Astrocyte (in vitro differentiated cells and primary cell): ENCODE measurements around the gene REEP3. TPM values are rescaled to one million over a fixed set of nuclear protein-coding genes. Genes with fewer than 3 reads are reported as not detected.

ENCODE experiments used
- DNase-seq: peaks from one replicate; pipeline ENCODE4 v3.0.0-alpha.2; 2010; ENCODE audit warnings: low read depth
- FAIRE-seq: peaks from 2 replicates; lab custom pipeline; 2011; peaks lifted over from hg19 to GRCh38; lab: Jason Lieb, UNC
- H2AFZ ChIP-seq: 2 replicates; pipeline ENCODE4 v1.6.0; 2012; ENCODE audit warnings: low read depth, low read length, inconsistent platforms
- H3K27ac ChIP-seq: 2 replicates; pipeline ENCODE4 v1.5.1; 2011; ENCODE audit warnings: low read depth, low read length, inconsistent platforms
- H3K27me3 ChIP-seq: 2 replicates; pipeline ENCODE4 v1.6.0; 2011; ENCODE audit warnings: low read length, inconsistent platforms; ENCODE audit not compliant: insufficient read depth
- H3K36me3 ChIP-seq: 2 replicates; pipeline ENCODE4 v1.5.1; 2011; ENCODE audit warnings: low read length, inconsistent platforms; ENCODE audit not compliant: insufficient read depth
- H3K4me1 ChIP-seq: 2 replicates; pipeline ENCODE4 v1.5.1; 2011; ENCODE audit warnings: low read length, inconsistent platforms; ENCODE audit not compliant: insufficient read depth
- H3K4me2 ChIP-seq: 2 replicates; pipeline ENCODE4 v1.6.0; 2012; ENCODE audit warnings: low read length, inconsistent platforms
- H3K4me3 ChIP-seq: 2 replicates; pipeline ENCODE4 v1.5.1; 2011; ENCODE audit warnings: low read depth, mild to moderate bottlenecking, low read length, inconsistent platforms; ENCODE audit not compliant: insufficient read depth
- H3K79me2 ChIP-seq: 2 replicates; pipeline ENCODE4 v1.6.0; 2012; ENCODE audit warnings: mild to moderate bottlenecking, low read length, inconsistent platforms; ENCODE audit not compliant: insufficient read depth
- H3K9ac ChIP-seq: 2 replicates; pipeline ENCODE4 v1.6.0; 2012; ENCODE audit warnings: mild to moderate bottlenecking, low read length, inconsistent platforms
- H3K9me3 ChIP-seq: 2 replicates; pipeline ENCODE4 v1.5.1; 2012; ENCODE audit warnings: low read depth, mild to moderate bottlenecking, low read length, inconsistent platforms; ENCODE audit not compliant: insufficient read depth
- H4K20me1 ChIP-seq: 2 replicates; pipeline ENCODE4 v1.6.0; 2012; ENCODE audit warnings: low read length, inconsistent platforms; ENCODE audit not compliant: insufficient read depth
- H3K27ac Mint-ChIP-seq: one replicate; pipeline ENCODE4 v1.8.0; 2021; ENCODE audit warnings: mild to moderate bottlenecking, mixed read lengths; ENCODE audit not compliant: unreplicated experiment
- H3K27me3 Mint-ChIP-seq: one replicate; pipeline ENCODE4 v1.8.0; 2021; ENCODE audit warnings: low read depth, mixed read lengths; ENCODE audit not compliant: unreplicated experiment
- H3K36me3 Mint-ChIP-seq: one replicate; pipeline ENCODE4 v1.8.0; 2021; ENCODE audit warnings: low read depth, mixed read lengths; ENCODE audit not compliant: unreplicated experiment
- H3K4me1 Mint-ChIP-seq: one replicate; pipeline ENCODE4 v1.8.0; 2021; ENCODE audit warnings: low read depth, mixed read lengths; ENCODE audit not compliant: unreplicated experiment
- H3K4me3 Mint-ChIP-seq: one replicate; pipeline ENCODE4 v1.8.0; 2021; ENCODE audit warnings: mild to moderate bottlenecking, moderate library complexity, mixed read lengths; ENCODE audit not compliant: unreplicated experiment
- H3K9me3 Mint-ChIP-seq: one replicate; pipeline ENCODE4 v1.8.0; 2021; ENCODE audit warnings: mild to moderate bottlenecking, mixed read lengths; ENCODE audit not compliant: unreplicated experiment
- CTCF ChIP-seq: IDR thresholded peaks from 2 replicates; pipeline ENCODE4 v1.5.1; 2011; ENCODE audit warnings: low read depth, mild to moderate bottlenecking, inconsistent platforms, low read length, moderate library complexity; ENCODE audit not compliant: insufficient read depth
- EZH2 ChIP-seq: IDR thresholded peaks from 2 replicates; pipeline ENCODE4 v1.6.1; 2012; ENCODE audit warnings: mild to moderate bottlenecking, low read length, inconsistent platforms; ENCODE audit not compliant: insufficient read depth
- total RNA-seq: library from RNA; stranded (reverse); gene quantifications from 2 replicates; pipeline ENCODE4 v1.2.1, GENCODE V29; 2021

Gene REEP3
- total RNA-seq, 1 donor from 2014 or later, result 44.6 TPM

DNA sequence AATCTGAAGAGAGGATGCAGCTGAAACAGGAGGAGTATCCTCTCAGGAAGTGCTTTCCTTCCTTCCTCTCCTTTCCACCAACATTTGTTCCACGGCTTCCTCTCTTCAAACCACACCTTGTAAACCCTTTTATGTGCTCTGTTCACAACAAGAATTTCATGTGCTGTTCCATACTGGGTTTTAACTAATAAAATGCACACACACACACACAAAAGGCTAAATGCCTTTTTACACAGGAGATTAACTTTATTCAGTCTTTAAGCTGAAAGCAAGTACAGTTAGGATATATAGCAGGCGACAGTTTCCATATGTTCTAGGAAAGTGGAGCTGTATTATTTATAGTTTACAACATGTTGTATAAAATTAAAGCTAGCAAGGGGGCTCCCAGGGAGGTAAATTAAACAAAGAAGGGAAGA is 106.7 kb downstream of the REEP3 start:
- H3K27ac Mint-ChIP-seq, result peak overlapping the region; percentile 28
- H3K27me3 Mint-ChIP-seq, result no peaks in the 10 kb centered on the region
- peaks cover 18% of the 10 kb centered on the region for H3K4me1 Mint-ChIP-seq
- no peaks in the 10 kb centered on the region for H4K20me1 ChIP-seq
- H3K4me2 ChIP-seq, result no peak overlapping the region
- H3K4me3 ChIP-seq, result no peak overlapping the region
- H3K4me3 Mint-ChIP-seq, result no peak overlapping the region
- H2AFZ ChIP-seq, result no peak overlapping the region
- no peak overlapping the region for H3K9ac ChIP-seq
- H3K27me3 ChIP-seq, result no peaks in the 10 kb centered on the region
- FAIRE-seq, result no peak
- peaks cover 4% of the 10 kb centered on the region for H3K36me3 ChIP-seq
- no peaks in the 10 kb centered on the region for H3K36me3 Mint-ChIP-seq
- H3K79me2 ChIP-seq, result no peaks in the 10 kb centered on the region
- no peak for DNase-seq
- H3K9me3 ChIP-seq, result no peaks in the 10 kb centered on the region
- H3K4me1 ChIP-seq, result peaks cover 29% of the 10 kb centered on the region
- no peak for TF ChIP-seq CTCF
- no peak for TF ChIP-seq EZH2
- H3K27ac ChIP-seq, result peak overlapping the region; percentile 98
- no peaks in the 10 kb centered on the region for H3K9me3 Mint-ChIP-seq

GRCh38 chr10:63628526-63629362 is 107.5 kb downstream of the REEP3 start:
- Histone ChIP-seq H3K4me3 (peak overlapping the region; percentile 44), H3K27ac (peak overlapping the region; percentile 98), H3K27me3 (no peaks in the 10 kb centered on the region), H4K20me1 (no peaks in the 10 kb centered on the region), H3K4me1 (peaks cover 29% of the 10 kb centered on the region), H3K4me2 (peak overlapping the region; percentile 93), H3K36me3 (no peaks in the 10 kb centered on the region), H2AFZ (peak overlapping the region; percentile 79), H3K79me2 (no peaks in the 10 kb centered on the region), H3K9ac (peak overlapping the region; percentile 87), H3K9me3 (no peaks in the 10 kb centered on the region)
- peaks cover 18% of the 10 kb centered on the region for H3K4me1 Mint-ChIP-seq
- no peaks in the 10 kb centered on the region for H3K9me3 Mint-ChIP-seq
- TF ChIP-seq CTCF, result no peak
- TF ChIP-seq EZH2, result no peak
- H3K27ac Mint-ChIP-seq, result peak overlapping the region; percentile 95
- H3K36me3 Mint-ChIP-seq, result no peaks in the 10 kb centered on the region
- DNase-seq (peak; percentile 29), FAIRE-seq (no peak)
- H3K27me3 Mint-ChIP-seq, result no peaks in the 10 kb centered on the region
- H3K4me3 Mint-ChIP-seq, result peak overlapping the region; percentile 78
